Liver (tissue), 9 donors: ENCODE results near the gene MPPED2. TPM values are rescaled to one million over a fixed set of nuclear protein-coding genes. Genes with fewer than 3 reads are reported as not detected.

Source experiments
- DNase-seq: peaks from one replicate; pipeline ENCODE4 v3.0.0-alpha.2; 2017; ENCODE audit warnings: low spot score
- H3K27ac ChIP-seq, 2 donors: one replicate each; pipeline ENCODE4 v1.7.0; 2013; ENCODE audit warnings: inconsistent platforms in 2 of 2, low read length in 2 of 2, control low read depth in 1 of 2, low read depth in 1 of 2, mild to moderate bottlenecking in 1 of 2
- H3K27me3 ChIP-seq, 4 donors: one replicate each; pipeline versions ENCODE4 v1.6.1 to v1.7.0; 2013; ENCODE audit warnings: low read length in 3 of 4, inconsistent platforms in 1 of 4, mild to moderate bottlenecking in 1 of 4, moderate library complexity in 1 of 4; ENCODE audit not compliant: control insufficient read depth in 4 of 4, insufficient read depth in 4 of 4
- H3K36me3 ChIP-seq, 4 donors: one replicate each; pipeline versions ENCODE4 v1.6.1 to v1.7.0; 2013; ENCODE audit warnings: low read length in 3 of 4, mild to moderate bottlenecking in 3 of 4, low read depth in 1 of 4, moderate library complexity in 1 of 4; ENCODE audit not compliant: control insufficient read depth in 4 of 4, insufficient read depth in 3 of 4
- H3K4me1 ChIP-seq, 4 donors: one replicate each; pipeline versions ENCODE4 v1.6.1 to v1.7.0; 2013; ENCODE audit warnings: low read length in 3 of 4, mild to moderate bottlenecking in 3 of 4, moderate library complexity in 1 of 4; ENCODE audit not compliant: control insufficient read depth in 4 of 4, insufficient read depth in 4 of 4
- H3K4me3 ChIP-seq, 3 donors: one replicate each; pipeline versions ENCODE4 v1.6.1 to v1.7.0; 2013; ENCODE audit warnings: low read length in 3 of 3, control low read depth in 1 of 3, low read depth in 1 of 3, mild to moderate bottlenecking in 1 of 3
- H3K9ac ChIP-seq, 2 donors: one replicate each; pipeline ENCODE4 v1.7.0; 2013; ENCODE audit warnings: low read length in 2 of 2, mild to moderate bottlenecking in 2 of 2, moderate library complexity in 2 of 2, control low read depth in 1 of 2, low read depth in 1 of 2
- H3K9me3 ChIP-seq, 4 donors: one replicate each; pipeline versions ENCODE4 v1.6.1 to v1.7.0; 2013; ENCODE audit warnings: low read length in 3 of 4; ENCODE audit not compliant: control insufficient read depth in 4 of 4
- EGR1 ChIP-seq, 2 donors: IDR thresholded peaks; 2 replicates each; pipeline ENCODE4 v1.6.1; 2016 to 2018; ENCODE audit warnings: antibody characterized with exemption in 2 of 2, low read depth in 2 of 2
- FOXA1 ChIP-seq: IDR thresholded peaks from 2 replicates; pipeline ENCODE4 v1.6.1; 2016; ENCODE audit warnings: antibody characterized with exemption
- FOXA2 ChIP-seq: IDR thresholded peaks from 2 replicates; pipeline ENCODE4 v1.6.1; 2016; ENCODE audit warnings: antibody characterized with exemption
- GABPA ChIP-seq, 2 donors: IDR thresholded peaks in 1 of 2; conservative IDR thresholded peaks in 1 of 2; 2 replicates each; pipeline ENCODE4 v1.6.1; 2016; ENCODE audit warnings: antibody characterized with exemption in 2 of 2, mild to moderate bottlenecking in 1 of 2, moderate library complexity in 1 of 2
- HNF4G ChIP-seq: IDR thresholded peaks from 2 replicates; pipeline ENCODE4 v1.6.1; 2016; ENCODE audit warnings: antibody characterized with exemption
- JUND ChIP-seq, 2 donors: IDR thresholded peaks; 2 replicates each; pipeline ENCODE4 v1.6.1; 2016; ENCODE audit warnings: antibody characterized with exemption in 2 of 2
- NR2F2 ChIP-seq: IDR thresholded peaks from 2 replicates; pipeline ENCODE4 v1.6.1; 2016; ENCODE audit warnings: antibody characterized with exemption
- RAD21 ChIP-seq, 2 donors: IDR thresholded peaks; 2 replicates each; pipeline ENCODE4 v1.6.1; 2016; ENCODE audit warnings: antibody characterized with exemption in 2 of 2, mild to moderate bottlenecking in 2 of 2
- SP1 ChIP-seq: IDR thresholded peaks from 2 replicates; pipeline ENCODE4 v1.6.1; 2018; ENCODE audit warnings: antibody characterized with exemption, mild to moderate bottlenecking
- TAF1 ChIP-seq: conservative IDR thresholded peaks from 2 replicates; pipeline ENCODE4 v1.6.1; 2016; ENCODE audit warnings: antibody characterized with exemption, mild to moderate bottlenecking
- YY1 ChIP-seq: IDR thresholded peaks from 2 replicates; pipeline ENCODE4 v1.6.1; 2016; ENCODE audit warnings: antibody characterized with exemption, mild to moderate bottlenecking
- WGBS: extraction: QIAGEN DNeasy Blood & Tissue Kit; methylation state at CpG from one replicate; pipeline ENCODE4 v1.1.7; 2013; 5-methylcytosine and 5-hydroxymethylcytosine counted together
- polyA plus RNA-seq, 2 donors: library from polyadenylated mRNA; stranded (reverse) in 1 of 2; unstranded in 1 of 2; fragments of 200-250 nt in 1 of 2; fragments of >200 nt in 1 of 2; fragmentation: Nextera tagmentation in 1 of 2; extraction: Ambion mirVana in 1 of 2; gene quantifications; one replicate each; pipeline versions ENCODE4 v1.2.1 to v1.2.3, GENCODE V29; 2013 to 2015
- total RNA-seq, 2 donors: library from RNA; depleted of rRNA; stranded (reverse); fragments of >200 nt; gene quantifications; one replicate each; pipeline ENCODE4 v1.2.3, GENCODE V29; 2014
- TF ChIP-seq, protein P1 (sequence below): fragments of 150-350 bp; IDR thresholded peaks from 2 replicates; pipeline ENCODE4 v1.5.1; 2017; ENCODE audit warnings: improper control_type of control experiment, low read depth, low read length; ENCODE audit not compliant: missing input control
- TF ChIP-seq, protein P2 (sequence below): IDR thresholded peaks from 2 replicates; pipeline ENCODE4 v1.6.1; 2016; ENCODE audit warnings: antibody characterized with exemption
- TF ChIP-seq, protein P3 (sequence below): IDR thresholded peaks from 2 replicates; pipeline ENCODE4 v1.6.1; 2016; ENCODE audit warnings: antibody characterized with exemption
- TF ChIP-seq, protein P4 (sequence below): IDR thresholded peaks from 2 replicates; pipeline ENCODE4 v1.6.1; 2016; ENCODE audit warnings: antibody characterized with exemption
- TF ChIP-seq, protein P5 (sequence below): IDR thresholded peaks from 2 replicates; pipeline ENCODE4 v1.6.1; 2016; ENCODE audit warnings: antibody characterized with exemption, mild to moderate bottlenecking
- donor health status: healthy.
- donor health status: healthy.
- donor health status: healthy.
- donor health status: healthy.
- donor health status: healthy.

MPPED2 gene
- total and polyA plus RNA-seq, 4 donors: 0.22 to 1.6 (median 0.47) TPM

DNA sequence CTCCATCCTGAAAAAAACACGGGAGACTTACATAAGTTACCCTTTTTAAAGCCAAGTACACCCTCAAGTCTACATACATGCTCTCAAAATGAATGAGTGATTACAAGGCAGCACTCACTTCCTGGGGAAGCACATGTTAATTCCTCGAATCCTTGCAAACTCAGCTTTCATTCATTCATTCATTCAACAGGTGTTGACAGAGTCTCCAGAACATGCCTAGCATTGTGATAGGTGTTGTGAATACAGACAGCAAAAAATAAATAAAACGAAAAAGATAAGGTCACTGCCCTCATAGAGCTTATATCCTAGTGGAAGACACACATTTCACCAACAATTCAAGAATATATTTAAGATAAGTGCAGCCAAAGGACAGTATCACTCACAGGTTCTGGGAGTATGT lies 19.7 kb downstream of the MPPED2 start (continued):
- TF ChIP-seq, protein P1, sequence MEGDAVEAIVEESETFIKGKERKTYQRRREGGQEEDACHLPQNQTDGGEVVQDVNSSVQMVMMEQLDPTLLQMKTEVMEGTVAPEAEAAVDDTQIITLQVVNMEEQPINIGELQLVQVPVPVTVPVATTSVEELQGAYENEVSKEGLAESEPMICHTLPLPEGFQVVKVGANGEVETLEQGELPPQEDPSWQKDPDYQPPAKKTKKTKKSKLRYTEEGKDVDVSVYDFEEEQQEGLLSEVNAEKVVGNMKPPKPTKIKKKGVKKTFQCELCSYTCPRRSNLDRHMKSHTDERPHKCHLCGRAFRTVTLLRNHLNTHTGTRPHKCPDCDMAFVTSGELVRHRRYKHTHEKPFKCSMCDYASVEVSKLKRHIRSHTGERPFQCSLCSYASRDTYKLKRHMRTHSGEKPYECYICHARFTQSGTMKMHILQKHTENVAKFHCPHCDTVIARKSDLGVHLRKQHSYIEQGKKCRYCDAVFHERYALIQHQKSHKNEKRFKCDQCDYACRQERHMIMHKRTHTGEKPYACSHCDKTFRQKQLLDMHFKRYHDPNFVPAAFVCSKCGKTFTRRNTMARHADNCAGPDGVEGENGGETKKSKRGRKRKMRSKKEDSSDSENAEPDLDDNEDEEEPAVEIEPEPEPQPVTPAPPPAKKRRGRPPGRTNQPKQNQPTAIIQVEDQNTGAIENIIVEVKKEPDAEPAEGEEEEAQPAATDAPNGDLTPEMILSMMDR: no peak
- TF ChIP-seq, protein P2, sequence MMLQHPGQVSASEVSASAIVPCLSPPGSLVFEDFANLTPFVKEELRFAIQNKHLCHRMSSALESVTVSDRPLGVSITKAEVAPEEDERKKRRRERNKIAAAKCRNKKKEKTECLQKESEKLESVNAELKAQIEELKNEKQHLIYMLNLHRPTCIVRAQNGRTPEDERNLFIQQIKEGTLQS: no peak

DNA sequence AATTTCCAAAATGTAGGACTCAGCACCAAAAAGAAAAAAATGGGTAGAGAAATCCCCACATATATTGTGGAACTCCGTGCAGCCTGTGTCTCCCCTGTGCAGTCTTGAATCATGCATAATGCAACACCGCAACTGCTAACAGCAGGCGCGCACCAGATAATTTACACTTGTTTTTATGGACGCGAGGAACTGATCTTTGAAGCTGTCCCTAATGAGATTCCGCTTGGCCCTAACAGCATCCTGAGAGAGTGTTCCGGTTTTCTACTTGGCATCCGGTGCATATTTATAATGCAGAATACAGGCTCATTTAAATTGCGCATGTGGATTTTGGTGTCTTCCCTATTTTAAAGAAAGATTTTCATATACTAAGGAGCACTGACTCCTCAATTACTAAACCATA lies 21.1 kb downstream of the MPPED2 start:
- Histone ChIP-seq H3K4me1 (peaks cover 0 to 7% (median 4%) of the 10 kb centered on the region in 4 donors), H3K4me3 (no peak overlapping the region), H3K27me3 (no peaks in the 10 kb centered on the region), H3K9me3 (no peaks in the 10 kb centered on the region), H3K9ac (no peak overlapping the region), H3K27ac (no peak overlapping the region), H3K36me3 (no peaks in the 10 kb centered on the region)
- 80% methylated on average over 10 of the region's 10 CpGs for WGBS
- no peak for TF ChIP-seq RAD21 (IDR thresholded peaks at IDR 0.05)
- TF ChIP-seq, protein P3, sequence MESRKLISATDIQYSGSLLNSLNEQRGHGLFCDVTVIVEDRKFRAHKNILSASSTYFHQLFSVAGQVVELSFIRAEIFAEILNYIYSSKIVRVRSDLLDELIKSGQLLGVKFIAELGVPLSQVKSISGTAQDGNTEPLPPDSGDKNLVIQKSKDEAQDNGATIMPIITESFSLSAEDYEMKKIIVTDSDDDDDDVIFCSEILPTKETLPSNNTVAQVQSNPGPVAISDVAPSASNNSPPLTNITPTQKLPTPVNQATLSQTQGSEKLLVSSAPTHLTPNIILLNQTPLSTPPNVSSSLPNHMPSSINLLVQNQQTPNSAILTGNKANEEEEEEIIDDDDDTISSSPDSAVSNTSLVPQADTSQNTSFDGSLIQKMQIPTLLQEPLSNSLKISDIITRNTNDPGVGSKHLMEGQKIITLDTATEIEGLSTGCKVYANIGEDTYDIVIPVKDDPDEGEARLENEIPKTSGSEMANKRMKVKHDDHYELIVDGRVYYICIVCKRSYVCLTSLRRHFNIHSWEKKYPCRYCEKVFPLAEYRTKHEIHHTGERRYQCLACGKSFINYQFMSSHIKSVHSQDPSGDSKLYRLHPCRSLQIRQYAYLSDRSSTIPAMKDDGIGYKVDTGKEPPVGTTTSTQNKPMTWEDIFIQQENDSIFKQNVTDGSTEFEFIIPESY: no peak
- no peak for TF ChIP-seq GABPA (IDR thresholded peaks at IDR 0.05 in 1 of 2, conservative IDR thresholded peaks at IDR 0.05 in 1 of 2)
- no peak for TF ChIP-seq TAF1
- no peak for TF ChIP-seq YY1
- TF ChIP-seq EGR1 (IDR thresholded peaks at IDR 0.05; ENCODE audit: low read depth in 2 of 2): no peak
- TF ChIP-seq, protein P1: no peak
- TF ChIP-seq NR2F2: no peak
- TF ChIP-seq, protein P2: no peak
- TF ChIP-seq FOXA2: no peak
- TF ChIP-seq SP1: no peak
- TF ChIP-seq JUND (IDR thresholded peaks at IDR 0.05): no peak
- TF ChIP-seq, protein P4, sequence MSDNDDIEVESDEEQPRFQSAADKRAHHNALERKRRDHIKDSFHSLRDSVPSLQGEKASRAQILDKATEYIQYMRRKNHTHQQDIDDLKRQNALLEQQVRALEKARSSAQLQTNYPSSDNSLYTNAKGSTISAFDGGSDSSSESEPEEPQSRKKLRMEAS: no peak
- TF ChIP-seq, protein P5, sequence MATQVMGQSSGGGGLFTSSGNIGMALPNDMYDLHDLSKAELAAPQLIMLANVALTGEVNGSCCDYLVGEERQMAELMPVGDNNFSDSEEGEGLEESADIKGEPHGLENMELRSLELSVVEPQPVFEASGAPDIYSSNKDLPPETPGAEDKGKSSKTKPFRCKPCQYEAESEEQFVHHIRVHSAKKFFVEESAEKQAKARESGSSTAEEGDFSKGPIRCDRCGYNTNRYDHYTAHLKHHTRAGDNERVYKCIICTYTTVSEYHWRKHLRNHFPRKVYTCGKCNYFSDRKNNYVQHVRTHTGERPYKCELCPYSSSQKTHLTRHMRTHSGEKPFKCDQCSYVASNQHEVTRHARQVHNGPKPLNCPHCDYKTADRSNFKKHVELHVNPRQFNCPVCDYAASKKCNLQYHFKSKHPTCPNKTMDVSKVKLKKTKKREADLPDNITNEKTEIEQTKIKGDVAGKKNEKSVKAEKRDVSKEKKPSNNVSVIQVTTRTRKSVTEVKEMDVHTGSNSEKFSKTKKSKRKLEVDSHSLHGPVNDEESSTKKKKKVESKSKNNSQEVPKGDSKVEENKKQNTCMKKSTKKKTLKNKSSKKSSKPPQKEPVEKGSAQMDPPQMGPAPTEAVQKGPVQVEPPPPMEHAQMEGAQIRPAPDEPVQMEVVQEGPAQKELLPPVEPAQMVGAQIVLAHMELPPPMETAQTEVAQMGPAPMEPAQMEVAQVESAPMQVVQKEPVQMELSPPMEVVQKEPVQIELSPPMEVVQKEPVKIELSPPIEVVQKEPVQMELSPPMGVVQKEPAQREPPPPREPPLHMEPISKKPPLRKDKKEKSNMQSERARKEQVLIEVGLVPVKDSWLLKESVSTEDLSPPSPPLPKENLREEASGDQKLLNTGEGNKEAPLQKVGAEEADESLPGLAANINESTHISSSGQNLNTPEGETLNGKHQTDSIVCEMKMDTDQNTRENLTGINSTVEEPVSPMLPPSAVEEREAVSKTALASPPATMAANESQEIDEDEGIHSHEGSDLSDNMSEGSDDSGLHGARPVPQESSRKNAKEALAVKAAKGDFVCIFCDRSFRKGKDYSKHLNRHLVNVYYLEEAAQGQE: no peak
- TF ChIP-seq HNF4G: no peak
- no peak for TF ChIP-seq FOXA1
- no peak for DNase-seq
